ENCODE results near the gene IGLL1. TPM values are rescaled to one million over a fixed set of nuclear protein-coding genes. Genes with fewer than 3 reads are reported as not detected.
"Not testable (repeated sequence)": the region's sequence is repeated elsewhere in the genome, so short reads cannot be mapped to it uniquely, and the experiment has no call there.

The IGLL1 gene
- not detected in 2 replicates for total RNA-seq (ENCODE audit: low replicate concordance)

- no peaks in the 10 kb centered on the region for H3K79me2 ChIP-seq (ENCODE audit: low read depth)
- Mint-ChIP-seq H3K9me3 (no peaks in the 10 kb centered on the region), H3K27me3 (ENCODE audit: insufficient read depth, low read depth) (peaks cover 16% of the 10 kb centered on the region), H3K4me1 (peaks cover 12% of the 10 kb centered on the region), H3K36me3 (no peaks in the 10 kb centered on the region), H3K4me3 (no peak within 1 kb of the TSS), H3K27ac (peak within 1 kb of the TSS; percentile 64)
- H3K27me3 ChIP-seq = no peaks in the 10 kb centered on the region
- no peak within 1 kb of the TSS for H3K4me2 ChIP-seq
- H2AFZ ChIP-seq (replicated peaks) = no peak within 1 kb of the TSS
- H3K27ac ChIP-seq = no peak within 1 kb of the TSS
- no peaks in the 10 kb centered on the region for H4K20me1 ChIP-seq (ENCODE audit: low read depth)
- H3F3A ChIP-seq (ENCODE audit: low read depth) = no peaks in the 10 kb centered on the region
- TF ChIP-seq EZH2phosphoT487 (IDR thresholded peaks at IDR 0.05) (no peak), EZH2 (IDR thresholded peaks at IDR 0.05) (no peak)
- TF ChIP-seq, protein P1, sequence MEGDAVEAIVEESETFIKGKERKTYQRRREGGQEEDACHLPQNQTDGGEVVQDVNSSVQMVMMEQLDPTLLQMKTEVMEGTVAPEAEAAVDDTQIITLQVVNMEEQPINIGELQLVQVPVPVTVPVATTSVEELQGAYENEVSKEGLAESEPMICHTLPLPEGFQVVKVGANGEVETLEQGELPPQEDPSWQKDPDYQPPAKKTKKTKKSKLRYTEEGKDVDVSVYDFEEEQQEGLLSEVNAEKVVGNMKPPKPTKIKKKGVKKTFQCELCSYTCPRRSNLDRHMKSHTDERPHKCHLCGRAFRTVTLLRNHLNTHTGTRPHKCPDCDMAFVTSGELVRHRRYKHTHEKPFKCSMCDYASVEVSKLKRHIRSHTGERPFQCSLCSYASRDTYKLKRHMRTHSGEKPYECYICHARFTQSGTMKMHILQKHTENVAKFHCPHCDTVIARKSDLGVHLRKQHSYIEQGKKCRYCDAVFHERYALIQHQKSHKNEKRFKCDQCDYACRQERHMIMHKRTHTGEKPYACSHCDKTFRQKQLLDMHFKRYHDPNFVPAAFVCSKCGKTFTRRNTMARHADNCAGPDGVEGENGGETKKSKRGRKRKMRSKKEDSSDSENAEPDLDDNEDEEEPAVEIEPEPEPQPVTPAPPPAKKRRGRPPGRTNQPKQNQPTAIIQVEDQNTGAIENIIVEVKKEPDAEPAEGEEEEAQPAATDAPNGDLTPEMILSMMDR (IDR thresholded peaks at IDR 0.05) = no peak
- DNase-seq (ENCODE audit: low spot score) = no peak
- no peaks in the 10 kb centered on the region for H3K36me3 ChIP-seq
- H3K9me3 ChIP-seq (ENCODE audit: low read depth) = no peaks in the 10 kb centered on the region
- no peaks in the 10 kb centered on the region for H3K4me1 ChIP-seq
- no peak within 1 kb of the TSS for H3K4me3 ChIP-seq
- no peak within 1 kb of the TSS for H3K9ac ChIP-seq
Observed at GRCh38 chr22:23579870-23580575, at the start of gene IGLL1. Gene IGLL1, minus strand, starts transcription at chr22:23580290. Its CDS starts 100 bp downstream, at chr22:23580190.

- not testable (repeated sequence) for H3K9ac ChIP-seq; H3K4me3 Mint-ChIP-seq; H3K36me3 Mint-ChIP-seq; H3K27ac ChIP-seq; H3K4me3 ChIP-seq; H3K4me1 Mint-ChIP-seq; H3K9me3 ChIP-seq (ENCODE audit: low read depth); H4K20me1 ChIP-seq (ENCODE audit: low read depth); H3K36me3 ChIP-seq; H3K4me1 ChIP-seq; H3K27ac Mint-ChIP-seq; H3K27me3 Mint-ChIP-seq (ENCODE audit: insufficient read depth, low read depth); H2AFZ ChIP-seq (replicated peaks); H3K4me2 ChIP-seq; H3F3A ChIP-seq (ENCODE audit: low read depth); DNase-seq (ENCODE audit: low spot score); H3K79me2 ChIP-seq (ENCODE audit: low read depth); H3K9me3 Mint-ChIP-seq
- H3K27me3 ChIP-seq = peaks cover 34% of the 10 kb centered on the region
Observed at GRCh38 chr22:23628056-23628743, 48.1 kb upstream of the IGLL1 start.

- H3K27ac Mint-ChIP-seq; H4K20me1 ChIP-seq (ENCODE audit: low read depth); H3K27me3 Mint-ChIP-seq (ENCODE audit: insufficient read depth, low read depth); H3K36me3 Mint-ChIP-seq; H3K4me2 ChIP-seq; H3K9me3 Mint-ChIP-seq; H3F3A ChIP-seq (ENCODE audit: low read depth); H3K4me3 Mint-ChIP-seq; H3K4me1 Mint-ChIP-seq; H3K4me3 ChIP-seq; H3K27ac ChIP-seq; H3K9me3 ChIP-seq (ENCODE audit: low read depth); H3K36me3 ChIP-seq; H3K79me2 ChIP-seq (ENCODE audit: low read depth); H2AFZ ChIP-seq (replicated peaks); H3K4me1 ChIP-seq; H3K9ac ChIP-seq: not testable (repeated sequence)
- TF ChIP-seq, protein P1 (IDR thresholded peaks at IDR 0.05) = peak; percentile 40
- DNase-seq (ENCODE audit: low spot score) = peak; percentile 52
- H3K27me3 ChIP-seq = peaks cover 39% of the 10 kb centered on the region
Observed at GRCh38 chr22:23627401-23628055, 47.4 kb upstream of the IGLL1 start.

All from neural progenitor cell (in vitro differentiated cells).